Astrocyte (in vitro differentiated cells and primary cell): ENCODE results near the gene KCNQ5.

Source experiments
- EZH2 ChIP-seq: IDR thresholded peaks from 2 replicates; pipeline ENCODE4 v1.6.1; 2012; ENCODE audit warnings: mild to moderate bottlenecking, low read length, inconsistent platforms; ENCODE audit not compliant: insufficient read depth
- TF ChIP-seq, protein P1 (sequence below): IDR thresholded peaks from 2 replicates; pipeline ENCODE4 v1.5.1; 2011; ENCODE audit warnings: low read depth, mild to moderate bottlenecking, inconsistent platforms, low read length, moderate library complexity; ENCODE audit not compliant: insufficient read depth

DNA sequence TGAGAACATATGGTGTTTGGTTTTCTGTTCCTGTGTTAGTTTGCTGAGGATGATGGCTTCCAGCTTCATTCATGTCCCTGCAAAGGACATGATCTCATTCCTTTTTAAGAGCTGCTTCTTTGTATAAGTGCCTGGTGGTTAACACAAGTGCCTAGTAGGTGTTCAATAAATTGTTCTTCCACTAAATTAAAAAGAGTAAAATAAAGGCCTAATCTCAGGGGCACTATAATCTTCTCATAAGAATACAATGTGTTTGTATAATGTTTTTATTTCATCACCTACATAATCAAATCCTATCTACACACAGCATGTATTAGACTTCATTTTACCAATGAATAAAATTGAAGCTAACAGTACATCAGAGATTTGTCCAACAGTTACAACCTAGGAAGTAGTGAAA, 350.7 kb downstream of the KCNQ5 start:
- TF ChIP-seq, protein P1, sequence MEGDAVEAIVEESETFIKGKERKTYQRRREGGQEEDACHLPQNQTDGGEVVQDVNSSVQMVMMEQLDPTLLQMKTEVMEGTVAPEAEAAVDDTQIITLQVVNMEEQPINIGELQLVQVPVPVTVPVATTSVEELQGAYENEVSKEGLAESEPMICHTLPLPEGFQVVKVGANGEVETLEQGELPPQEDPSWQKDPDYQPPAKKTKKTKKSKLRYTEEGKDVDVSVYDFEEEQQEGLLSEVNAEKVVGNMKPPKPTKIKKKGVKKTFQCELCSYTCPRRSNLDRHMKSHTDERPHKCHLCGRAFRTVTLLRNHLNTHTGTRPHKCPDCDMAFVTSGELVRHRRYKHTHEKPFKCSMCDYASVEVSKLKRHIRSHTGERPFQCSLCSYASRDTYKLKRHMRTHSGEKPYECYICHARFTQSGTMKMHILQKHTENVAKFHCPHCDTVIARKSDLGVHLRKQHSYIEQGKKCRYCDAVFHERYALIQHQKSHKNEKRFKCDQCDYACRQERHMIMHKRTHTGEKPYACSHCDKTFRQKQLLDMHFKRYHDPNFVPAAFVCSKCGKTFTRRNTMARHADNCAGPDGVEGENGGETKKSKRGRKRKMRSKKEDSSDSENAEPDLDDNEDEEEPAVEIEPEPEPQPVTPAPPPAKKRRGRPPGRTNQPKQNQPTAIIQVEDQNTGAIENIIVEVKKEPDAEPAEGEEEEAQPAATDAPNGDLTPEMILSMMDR: no peak
- TF ChIP-seq EZH2: no peak
